GM12878 (cell line): ENCODE measurements around the gene SUSD6.

Source experiments
- ATF2 ChIP-seq: IDR thresholded peaks from 2 replicates; pipeline ENCODE4 v1.6.1; 2012; ENCODE audit warnings: low read length, inconsistent platforms
- BACH1 ChIP-seq: fragments of 450-650 bp; IDR thresholded peaks from 2 replicates; pipeline ENCODE4 v1.6.1; 2017; ENCODE audit warnings: mild to moderate bottlenecking, borderline replicate concordance
- CEBPB ChIP-seq, 2 experiments: fragments of 150-350 bp in 1 of 2; IDR thresholded peaks; 2 replicates each; pipeline ENCODE4 v1.6.1; 2012 to 2014; ENCODE audit warnings: low read depth in 2 of 2, low read length in 2 of 2, borderline replicate concordance in 1 of 2, inconsistent platforms in 1 of 2
- CHD1 ChIP-seq: IDR thresholded peaks from 2 replicates; pipeline ENCODE4 v1.6.1; 2012; ENCODE audit warnings: low read depth, low read length, improper control_type of control experiment
- CHD2 ChIP-seq: IDR thresholded peaks from 2 replicates; pipeline ENCODE4 v1.6.1; 2011; ENCODE audit warnings: low read depth, low read length, improper control_type of control experiment, borderline replicate concordance
- FOXK2 ChIP-seq: fragments of 450-650 bp; IDR thresholded peaks from 2 replicates; pipeline ENCODE4 v1.6.1; 2017; ENCODE audit warnings: mild to moderate bottlenecking, moderate library complexity
- JUND ChIP-seq: IDR thresholded peaks from 2 replicates; pipeline ENCODE4 v1.6.1; 2012; ENCODE audit warnings: low read depth, mild to moderate bottlenecking, low read length, improper control_type of control experiment, moderate library complexity
- NR2F1 ChIP-seq: fragments of 450-650 bp; conservative IDR thresholded peaks from 2 replicates; pipeline ENCODE4 v1.6.1; 2017; ENCODE audit warnings: mild to moderate bottlenecking
- RFX5 ChIP-seq: IDR thresholded peaks from 2 replicates; pipeline ENCODE4 v1.6.1; 2011; ENCODE audit warnings: low read depth, low read length, improper control_type of control experiment
- TBL1XR1 ChIP-seq: IDR thresholded peaks from 2 replicates; pipeline ENCODE4 v1.6.1; 2012; ENCODE audit warnings: low read depth, low read length, improper control_type of control experiment
- ZNF217 ChIP-seq: fragments of 450-650 bp; IDR thresholded peaks from 2 replicates; pipeline ENCODE4 v1.6.1; 2017; ENCODE audit warnings: antibody characterized with exemption, mild to moderate bottlenecking
- TF ChIP-seq, protein P1 (sequence below), 3 experiments: IDR thresholded peaks in 2 of 3; conservative IDR thresholded peaks in 1 of 3; 2 replicates each; pipeline ENCODE4 v1.5.1; 2011; ENCODE audit warnings: low read depth in 3 of 3, low read length in 3 of 3, mild to moderate bottlenecking in 3 of 3, control low read depth in 2 of 3, moderate library complexity in 2 of 3, inconsistent platforms in 1 of 3, mixed read lengths in 1 of 3; ENCODE audit not compliant: control insufficient read depth in 2 of 3, insufficient read depth in 1 of 3; ENCODE audit errors: extremely low read depth in 1 of 3

- no peak for TF ChIP-seq NR2F1
- TF ChIP-seq RFX5, result no peak
- no peak for TF ChIP-seq CEBPB (IDR thresholded peaks at IDR 0.05; ENCODE audit: borderline replicate concordance in 1 of 2, low read depth in 2 of 2, low read length in 2 of 2)
- no peak for TF ChIP-seq BACH1
- TF ChIP-seq JUND, result no peak
- TF ChIP-seq, protein P1, sequence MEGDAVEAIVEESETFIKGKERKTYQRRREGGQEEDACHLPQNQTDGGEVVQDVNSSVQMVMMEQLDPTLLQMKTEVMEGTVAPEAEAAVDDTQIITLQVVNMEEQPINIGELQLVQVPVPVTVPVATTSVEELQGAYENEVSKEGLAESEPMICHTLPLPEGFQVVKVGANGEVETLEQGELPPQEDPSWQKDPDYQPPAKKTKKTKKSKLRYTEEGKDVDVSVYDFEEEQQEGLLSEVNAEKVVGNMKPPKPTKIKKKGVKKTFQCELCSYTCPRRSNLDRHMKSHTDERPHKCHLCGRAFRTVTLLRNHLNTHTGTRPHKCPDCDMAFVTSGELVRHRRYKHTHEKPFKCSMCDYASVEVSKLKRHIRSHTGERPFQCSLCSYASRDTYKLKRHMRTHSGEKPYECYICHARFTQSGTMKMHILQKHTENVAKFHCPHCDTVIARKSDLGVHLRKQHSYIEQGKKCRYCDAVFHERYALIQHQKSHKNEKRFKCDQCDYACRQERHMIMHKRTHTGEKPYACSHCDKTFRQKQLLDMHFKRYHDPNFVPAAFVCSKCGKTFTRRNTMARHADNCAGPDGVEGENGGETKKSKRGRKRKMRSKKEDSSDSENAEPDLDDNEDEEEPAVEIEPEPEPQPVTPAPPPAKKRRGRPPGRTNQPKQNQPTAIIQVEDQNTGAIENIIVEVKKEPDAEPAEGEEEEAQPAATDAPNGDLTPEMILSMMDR (IDR thresholded peaks at IDR 0.05 in 2 of 3, conservative IDR thresholded peaks at IDR 0.05 in 1 of 3; ENCODE audit: control insufficient read depth in 2 of 3, extremely low read depth in 1 of 3, insufficient read depth in 1 of 3, low read depth in 3 of 3, low read length in 3 of 3), result no peak
- TF ChIP-seq ZNF217, result no peak
- TF ChIP-seq ATF2, result no peak
- no peak for TF ChIP-seq FOXK2
- TF ChIP-seq CHD2, result no peak
- TF ChIP-seq TBL1XR1, result no peak
- no peak for TF ChIP-seq CHD1
These were observed 1.1 kb upstream of the SUSD6 start for GRCh38 chr14:69610020-69610873.
